H1 (cell line): ENCODE measurements around the gene KCNN1.

Experiments
- SIRT6 ChIP-seq: IDR thresholded peaks from one replicate; pipeline ENCODE4 v1.7.1; 2012; ENCODE audit warnings: low read length, inconsistent platforms
- TCF12 ChIP-seq: IDR thresholded peaks from 2 replicates; pipeline ENCODE4 v1.6.1; 2011; ENCODE audit warnings: low read depth, mild to moderate bottlenecking, low read length

DNA sequence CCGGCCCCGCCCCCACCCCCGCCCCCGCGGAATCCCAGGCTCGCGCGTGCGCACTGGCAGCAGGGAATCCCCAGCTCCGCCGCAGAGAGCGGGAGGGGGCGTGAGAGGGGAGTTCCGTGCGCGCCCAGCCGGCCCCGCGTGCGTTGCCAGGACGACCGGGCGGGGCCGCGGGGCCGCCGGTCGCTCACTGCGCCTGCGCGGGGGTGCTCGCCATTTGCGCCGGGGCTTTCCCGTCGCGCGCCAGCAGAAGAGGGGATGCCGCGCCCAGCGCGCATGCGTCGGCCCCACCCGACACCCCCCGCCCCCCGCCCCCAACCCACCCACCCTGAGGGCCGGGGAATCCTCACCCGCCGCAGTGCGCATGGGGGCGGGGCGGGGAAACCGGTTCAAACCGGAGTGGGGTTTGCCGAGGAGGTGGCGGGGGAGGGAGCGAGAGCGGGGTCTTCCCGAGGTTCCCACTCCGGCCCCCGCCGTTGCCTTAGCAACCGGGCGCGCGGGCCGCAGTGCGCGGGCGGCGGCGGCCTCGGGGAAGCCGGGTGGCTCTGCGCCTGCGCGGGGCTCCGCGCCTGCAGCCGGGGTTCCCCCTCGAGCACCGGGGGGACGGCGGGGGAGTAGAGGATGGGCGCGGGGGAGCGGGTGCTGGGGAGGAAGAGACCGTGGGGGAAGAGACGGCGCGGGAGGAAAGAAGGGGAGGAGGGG lies 18.9 kb upstream of the KCNN1 start:
- TF ChIP-seq TCF12 (no peak), SIRT6 (no peak)
